HG03432 (cell line): ENCODE measurements around the gene GABBR2.

Experiments used
- ATAC-seq: cut with Tn5 transposase; IDR thresholded peaks from one replicate; pipeline ENCODE4 v1.9.1; 2021; ENCODE audit warnings: mild to moderate bottlenecking, moderate library complexity; ENCODE audit not compliant: unreplicated experiment

Gene GABBR2

DNA sequence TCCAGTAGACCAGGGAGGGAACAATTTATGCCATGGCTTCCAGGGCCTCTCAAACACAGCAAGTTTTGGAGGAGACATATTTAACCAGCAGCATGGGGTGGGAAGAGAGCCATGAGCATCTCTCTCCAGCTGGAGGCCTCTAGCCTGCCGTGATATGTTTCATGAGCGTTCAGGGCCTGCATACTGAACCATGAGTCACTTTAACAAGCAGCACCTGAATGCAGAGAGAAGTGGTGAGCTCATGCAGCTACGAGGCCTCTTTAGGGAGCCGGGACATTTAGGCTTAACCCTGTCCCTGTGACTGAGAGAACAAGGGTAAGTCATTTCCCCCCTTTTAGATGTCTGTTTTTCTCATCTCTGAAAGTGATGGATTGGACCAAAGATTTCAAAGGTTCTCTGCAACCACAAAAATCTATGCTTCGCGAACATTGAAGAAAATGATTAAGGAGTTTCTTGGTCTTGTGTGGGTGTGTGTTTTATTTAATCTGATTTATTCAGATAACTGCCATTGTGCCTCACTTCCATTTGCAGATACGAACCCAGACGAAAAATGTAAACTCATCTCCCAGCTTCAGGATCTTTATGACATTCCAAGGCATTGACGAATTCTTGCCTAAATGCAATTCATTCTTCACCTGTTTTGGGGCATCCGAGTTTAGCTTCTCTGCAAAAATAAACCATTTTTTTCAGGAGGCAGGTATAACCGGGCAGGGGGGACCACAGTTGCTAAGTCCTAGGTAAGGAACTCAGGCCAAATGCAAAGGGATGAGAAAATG lies 157.0 kb downstream of the GABBR2 start:
- ATAC-seq = no peak

- ATAC-seq = no peak
Measured at GRCh38 chr9:98550206-98550820, 158.4 kb downstream of the GABBR2 start.

DNA sequence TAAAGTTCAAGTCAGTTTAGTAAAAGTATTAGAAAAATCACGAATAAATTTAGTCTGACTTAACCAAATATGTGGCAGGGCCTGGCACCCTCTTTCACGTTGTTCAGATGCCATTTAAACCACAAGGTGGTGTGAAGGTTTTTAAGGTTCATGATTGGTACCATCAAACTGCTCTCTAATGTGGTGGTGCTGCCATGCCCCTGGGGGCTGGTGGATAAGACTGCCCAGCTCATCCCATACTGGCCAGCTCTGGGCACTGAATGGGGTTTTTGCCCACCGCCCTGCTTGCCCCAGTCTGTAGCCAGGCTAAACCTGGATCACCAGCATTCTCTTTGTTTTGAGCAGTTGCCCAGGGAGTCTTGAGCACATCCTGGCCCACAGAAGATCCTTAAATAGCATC lies 159.3 kb downstream of the GABBR2 start:
- no peak for ATAC-seq

- ATAC-seq = no peak
Measured at GRCh38 chr9:98547606-98548005, 161.1 kb downstream of the GABBR2 start.

DNA sequence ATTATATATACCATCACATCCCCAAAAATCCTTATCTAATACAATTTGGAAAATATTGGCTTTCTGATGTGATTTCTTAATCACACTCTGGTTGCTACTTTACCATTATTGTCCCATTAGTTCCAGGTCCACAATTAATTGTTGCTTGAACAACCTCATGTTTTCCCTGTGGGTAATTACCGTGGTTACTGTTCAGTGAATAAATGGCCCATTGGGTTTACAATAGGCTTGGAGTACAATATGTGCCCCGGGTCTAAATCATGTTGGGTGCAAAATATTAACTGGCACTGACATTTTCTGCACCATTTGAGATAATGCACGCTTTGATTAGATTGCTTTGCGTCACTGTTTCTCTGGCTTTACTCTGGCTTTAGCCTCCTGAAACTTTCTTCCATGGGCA lies 163.7 kb downstream of the GABBR2 start:
- ATAC-seq = no peak

DNA sequence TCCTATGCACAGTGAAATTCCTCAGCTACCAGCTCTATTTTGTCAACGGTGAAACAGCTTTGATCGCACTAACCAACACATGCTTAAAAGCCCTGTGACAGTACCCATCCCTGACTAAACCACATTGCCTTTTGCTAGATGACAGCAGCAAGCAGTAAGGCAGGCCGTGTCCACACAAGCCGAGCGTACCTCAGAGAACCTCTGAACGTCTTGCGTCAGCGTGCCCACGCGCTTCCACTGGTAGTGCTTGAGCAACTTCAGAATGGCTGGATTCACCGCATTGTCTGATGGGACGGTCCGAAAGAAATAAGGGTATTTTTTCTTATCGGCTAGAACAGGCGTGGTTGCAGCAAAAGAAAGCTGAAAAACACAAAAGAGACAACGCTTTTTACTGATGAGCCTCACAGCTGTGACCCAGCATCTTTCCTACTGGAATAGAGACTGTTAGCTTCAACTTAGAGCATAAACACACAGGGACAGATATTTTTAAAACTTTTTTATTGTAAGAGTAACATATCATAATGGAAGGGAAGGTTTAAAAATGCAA lies 167.0 kb downstream of the GABBR2 start:
- no peak for ATAC-seq

DNA sequence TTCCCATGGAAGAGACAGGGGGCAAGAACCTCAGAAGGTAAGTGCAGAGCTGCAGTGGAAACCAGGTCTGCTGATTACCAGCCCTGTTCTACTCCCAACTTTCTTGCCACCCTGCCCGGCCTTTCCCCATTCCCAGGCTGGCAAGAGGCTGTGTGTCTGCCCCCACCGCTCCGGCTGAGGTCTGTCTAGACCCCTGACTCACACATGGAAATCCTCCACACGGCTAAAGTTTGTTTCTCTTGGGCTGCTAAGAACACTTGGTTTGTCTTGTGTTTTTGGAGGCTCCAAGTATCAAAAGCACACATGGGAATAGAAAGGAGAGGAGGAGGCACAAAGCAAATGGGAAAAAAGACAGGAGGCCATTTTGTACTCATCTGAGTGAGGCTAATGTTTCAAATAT lies 168.3 kb downstream of the GABBR2 start:
- no peak for ATAC-seq

GRCh38 chr9:98539954-98540353 lies 168.8 kb downstream of the GABBR2 start:
- ATAC-seq = no peak

DNA sequence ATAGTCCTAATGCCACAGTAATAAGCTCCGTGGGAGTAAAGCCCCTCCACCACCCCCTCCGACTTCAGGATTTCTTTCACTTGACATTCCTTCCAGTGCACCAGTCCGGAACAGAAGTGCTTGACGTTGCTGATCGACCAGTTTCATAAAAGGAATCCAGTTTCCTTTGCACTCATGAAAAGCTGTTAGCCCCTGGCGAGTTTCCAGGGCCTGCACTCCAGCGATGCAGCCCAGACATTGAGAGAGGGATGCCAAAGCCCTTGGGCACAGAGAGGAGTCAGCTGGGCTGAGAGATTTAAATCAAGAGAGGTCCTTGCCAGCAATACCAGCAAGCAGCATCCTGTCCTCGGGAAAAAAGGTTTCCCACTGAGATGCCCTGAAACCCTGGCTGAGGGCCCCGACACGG lies 170.1 kb downstream of the GABBR2 start:
- ATAC-seq = no peak

- no peak for ATAC-seq
Measured at GRCh38 chr9:98538203-98538602, 170.5 kb downstream of the GABBR2 start.

GRCh38 chr9:98536542-98537173 lies 172.1 kb downstream of the GABBR2 start:
- ATAC-seq = no peak

DNA sequence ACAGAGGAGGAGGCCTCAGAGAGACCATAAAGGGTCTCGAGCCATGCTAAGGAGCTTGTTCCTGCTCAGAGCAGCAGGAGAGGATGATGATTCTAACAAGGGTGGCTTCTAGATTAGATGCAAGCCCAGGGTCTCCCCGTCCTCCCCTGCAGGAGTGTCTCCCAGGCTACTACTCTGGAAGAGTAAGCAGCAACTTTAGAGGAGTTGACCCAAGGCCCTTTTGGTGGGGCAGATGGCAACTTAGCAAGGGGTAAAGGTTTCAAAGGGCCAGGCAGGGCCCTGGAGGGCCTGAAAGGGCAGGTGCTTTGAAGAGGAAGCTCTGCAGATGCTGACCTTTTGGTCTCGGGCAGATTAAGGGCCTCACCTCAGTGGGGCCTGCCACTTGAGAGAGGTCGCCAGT lies 174.9 kb downstream of the GABBR2 start:
- ATAC-seq = no peak

- ATAC-seq = no peak
Measured at GRCh38 chr9:98533132-98533531, 175.6 kb downstream of the GABBR2 start.

DNA sequence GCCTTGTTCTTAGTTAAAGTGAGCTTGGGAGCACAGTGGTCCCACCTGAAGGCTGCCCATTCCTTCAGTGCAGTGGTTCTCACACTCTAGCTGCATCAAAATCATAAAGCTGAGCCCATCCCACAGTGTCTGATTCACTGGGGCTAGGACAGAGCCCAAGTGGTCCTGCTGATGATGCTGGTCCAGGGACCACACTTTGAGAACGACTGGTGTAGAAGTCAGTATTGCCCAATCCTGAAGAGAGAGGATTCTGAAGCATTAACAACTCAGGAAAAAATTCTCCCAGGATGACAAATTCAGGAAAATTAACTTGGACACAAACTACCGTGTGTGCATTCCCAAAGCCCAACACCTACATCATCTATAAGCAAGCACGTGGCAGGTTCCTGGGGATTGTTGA lies 176.2 kb downstream of the GABBR2 start:
- no peak for ATAC-seq

DNA sequence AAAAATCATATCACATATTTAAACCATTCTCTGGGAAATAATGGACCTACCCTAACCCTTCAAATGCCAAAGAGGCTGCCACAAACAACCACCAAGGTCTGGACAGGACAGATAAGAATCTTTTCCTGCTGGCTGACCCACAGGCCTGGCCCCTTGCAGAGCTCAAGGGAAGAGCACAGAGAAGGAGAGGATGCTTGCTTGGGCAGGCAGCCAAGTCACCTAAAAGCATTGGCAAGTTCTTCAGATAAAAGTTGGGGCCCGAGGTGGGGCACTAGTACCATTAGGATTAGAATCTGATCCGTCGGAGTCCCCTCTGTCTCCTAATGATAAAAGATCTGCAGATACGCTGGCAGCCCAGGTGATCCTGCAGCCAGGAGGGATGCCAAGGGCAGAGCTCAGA lies 176.6 kb downstream of the GABBR2 start:
- ATAC-seq = no peak

GRCh38 chr9:98530806-98531386 lies 177.8 kb downstream of the GABBR2 start:
- ATAC-seq = no peak

GRCh38 chr9:98530275-98530674 lies 178.5 kb downstream of the GABBR2 start:
- ATAC-seq = no peak

DNA sequence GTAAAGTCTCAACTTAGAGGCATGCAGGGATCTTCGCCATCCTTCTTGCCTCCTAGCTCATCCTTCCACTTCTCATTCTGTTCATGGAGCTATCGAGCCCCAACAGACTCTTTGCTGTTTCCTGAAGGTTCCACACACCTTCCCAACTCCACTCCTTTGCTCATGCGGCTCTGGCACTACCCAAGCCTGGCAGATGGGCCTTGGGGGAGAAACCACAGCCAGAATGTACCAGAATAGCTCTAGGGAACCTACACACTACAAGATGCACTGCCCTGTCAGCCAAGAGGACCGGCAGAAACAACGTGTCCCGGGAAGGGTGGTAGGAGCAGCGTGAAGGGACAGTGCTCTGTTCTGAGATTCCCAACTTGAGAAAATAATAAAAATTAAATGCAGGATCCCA lies 178.9 kb downstream of the GABBR2 start:
- no peak for ATAC-seq

DNA sequence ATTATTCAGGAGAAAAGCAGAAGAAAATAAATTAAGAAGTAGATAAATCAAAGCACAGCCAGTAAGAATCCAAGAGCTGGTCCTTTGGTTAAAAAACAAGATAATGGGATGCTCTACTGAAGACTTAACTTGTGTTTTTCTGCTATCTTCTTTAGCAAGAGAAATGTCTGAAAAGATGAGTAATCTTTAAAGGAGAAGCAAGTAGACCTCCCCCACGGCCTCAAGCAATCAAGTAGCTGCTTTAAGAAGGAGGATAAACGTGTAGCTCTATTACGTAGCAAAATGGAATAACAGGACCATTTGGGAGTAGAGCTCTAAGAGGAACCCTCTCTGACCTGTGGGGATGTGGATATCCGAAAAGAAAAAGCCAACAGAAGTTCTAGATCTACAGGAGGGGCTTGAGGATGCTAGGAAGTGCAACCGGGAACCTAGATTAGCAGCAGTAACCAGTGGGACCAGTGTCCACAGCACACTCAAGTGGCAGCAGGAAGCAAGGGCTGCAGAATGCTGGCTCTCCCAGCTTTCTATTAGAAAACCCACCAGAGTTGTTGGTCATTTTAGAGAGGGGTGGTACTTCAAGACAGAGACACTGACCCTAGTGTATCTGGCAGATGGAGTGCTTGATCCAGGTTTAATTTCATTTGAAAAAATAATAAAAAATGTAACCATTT lies 185.4 kb downstream of the GABBR2 start:
- no peak for ATAC-seq

DNA sequence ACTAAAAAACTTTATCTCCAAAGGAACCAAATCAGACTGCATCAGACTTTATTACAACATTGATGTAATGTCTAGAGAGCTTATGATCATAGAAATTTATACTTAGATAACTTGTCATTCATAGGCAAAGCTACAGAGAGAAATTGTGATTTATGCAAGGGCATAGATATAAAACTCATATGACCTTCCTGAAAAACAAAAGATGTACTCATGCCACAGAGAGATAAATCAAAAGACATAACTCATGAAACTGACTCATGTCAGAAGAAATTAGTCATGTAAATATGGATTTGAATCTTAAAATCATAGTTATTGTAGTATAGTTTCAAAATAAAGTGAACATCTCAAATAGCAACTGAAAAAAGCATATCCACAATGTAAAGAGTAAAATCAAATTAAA lies 186.2 kb downstream of the GABBR2 start:
- no peak for ATAC-seq

DNA sequence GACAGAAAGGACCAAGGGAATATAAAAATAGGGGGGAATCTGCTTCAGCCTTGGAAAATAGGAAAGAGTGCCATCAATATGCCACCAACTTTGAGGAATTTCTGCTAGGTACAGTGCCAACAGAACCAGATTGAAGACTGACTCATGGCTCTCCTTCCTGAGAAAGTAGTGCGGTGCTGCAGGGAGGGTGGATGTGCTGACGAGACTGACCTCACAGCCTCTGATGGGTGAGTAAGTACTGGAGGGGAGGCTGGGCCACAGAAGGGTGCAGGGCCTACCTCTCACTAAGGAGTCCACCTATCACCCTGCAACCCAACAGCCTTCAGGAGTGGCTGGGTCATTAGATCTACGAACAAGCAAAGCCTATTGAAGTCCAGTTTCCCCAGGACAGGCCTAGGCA lies 187.6 kb downstream of the GABBR2 start:
- ATAC-seq = no peak
